ENCODE measurements around the gene CASTOR2. TPM values are rescaled to one million over a fixed set of nuclear protein-coding genes. Genes with fewer than 3 reads are reported as not detected.

Gene CASTOR2
- total RNA-seq, 2 experiments from 2014 or later = 2.5 TPM

DNA sequence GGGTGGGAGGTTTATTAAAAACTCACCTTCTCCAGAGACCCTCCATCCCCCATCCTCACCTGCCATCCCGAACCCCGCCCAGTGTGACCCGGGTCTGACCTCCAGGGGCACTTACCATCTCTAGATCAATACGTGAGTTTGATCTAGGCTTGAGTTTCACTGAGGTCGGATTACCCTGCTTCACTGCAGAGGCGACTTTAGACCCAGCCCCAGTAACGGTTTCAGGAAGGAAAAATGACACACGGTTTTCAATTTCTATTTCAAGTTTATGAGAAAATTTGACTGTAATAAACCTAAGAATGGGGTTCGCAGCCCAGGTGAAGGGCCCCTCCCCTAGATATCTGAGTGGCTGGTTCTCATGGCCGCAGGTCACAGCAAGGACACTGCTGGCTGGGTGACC, 76.0 kb downstream of the CASTOR2 start:
- Mint-ChIP-seq H3K36me3 (ENCODE audit: low read depth) (peaks cover 11% of the 10 kb centered on the region), H3K27me3 (no peaks in the 10 kb centered on the region), H3K4me3 (no peak overlapping the region), H3K27ac (no peak overlapping the region), H3K9me3 (ENCODE audit: low read depth) (no peaks in the 10 kb centered on the region), H3K4me1 (peaks cover 6% of the 10 kb centered on the region)
- CTCF ChIA-PET = no interaction called here
- peak; percentile 36 for ATAC-seq
- POLR2A ChIA-PET = no interaction called here
- intact Hi-C loops (cut with DNase I, micrococcal nuclease) = no loop called here
- no peak for DNase-seq

- intact Hi-C loops (cut with DNase I, micrococcal nuclease) = no loop called here
- no peaks in the 10 kb centered on the region for H3K27me3 Mint-ChIP-seq
- H3K4me1 Mint-ChIP-seq = peaks cover 6% of the 10 kb centered on the region
- no peaks in the 10 kb centered on the region for H3K9me3 Mint-ChIP-seq (ENCODE audit: low read depth)
- DNase-seq (no peak), ATAC-seq (no peak)
- no peak overlapping the region for H3K27ac Mint-ChIP-seq
- CTCF ChIA-PET = no interaction called here
- no peak overlapping the region for H3K4me3 Mint-ChIP-seq
- H3K36me3 Mint-ChIP-seq (ENCODE audit: low read depth) = peaks cover 14% of the 10 kb centered on the region
- POLR2A ChIA-PET = no interaction called here
Observed at GRCh38 chr7:75042286-75042685, 77.8 kb downstream of the CASTOR2 start.

DNA sequence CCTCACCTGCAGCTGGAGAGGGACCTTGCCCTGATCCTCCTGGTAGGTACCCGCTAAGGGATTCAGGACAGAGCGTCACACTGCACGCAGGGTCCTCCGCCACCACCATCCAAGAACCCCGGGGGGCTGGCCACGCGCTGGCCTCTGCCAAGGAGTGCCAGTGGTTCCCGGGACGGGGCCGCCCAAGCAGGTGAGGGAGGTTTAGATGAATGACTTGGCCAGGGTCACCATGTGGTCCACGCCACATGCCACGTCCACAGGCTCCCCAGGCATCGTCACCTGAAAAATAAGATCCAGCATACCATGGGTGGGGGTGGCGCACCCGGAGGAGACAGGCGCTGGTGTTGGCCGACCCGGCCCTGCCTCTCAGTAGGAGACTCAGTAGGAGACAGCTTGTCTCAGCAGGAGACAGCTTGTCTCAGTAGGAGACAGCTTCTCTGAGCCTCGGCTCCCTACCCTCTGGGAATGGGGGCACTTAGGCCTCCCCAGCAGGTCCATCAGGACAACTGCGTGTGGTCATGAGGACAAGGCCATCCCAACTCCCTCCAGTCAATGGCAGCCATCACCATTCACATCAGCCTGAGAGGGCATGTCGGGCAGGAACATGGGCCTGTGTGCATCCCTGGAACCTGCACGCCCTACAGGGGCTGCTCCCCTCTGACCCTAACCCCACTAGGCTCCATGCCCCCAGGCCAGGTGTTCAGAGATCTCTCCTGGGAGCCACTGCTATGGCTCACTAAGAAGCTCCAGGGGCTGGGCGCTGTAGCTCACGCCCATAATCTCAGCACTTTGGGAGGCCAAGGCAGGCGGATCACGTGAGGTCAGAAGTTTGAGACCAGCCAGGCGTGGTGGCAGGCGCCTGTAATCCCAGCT, 78.6 kb downstream of the CASTOR2 start:
- Mint-ChIP-seq H3K9me3 (ENCODE audit: low read depth) (no peaks in the 10 kb centered on the region), H3K4me3 (no peak overlapping the region), H3K27me3 (no peaks in the 10 kb centered on the region), H3K27ac (no peak overlapping the region), H3K36me3 (ENCODE audit: low read depth) (peaks cover 14% of the 10 kb centered on the region), H3K4me1 (peaks cover 6% of the 10 kb centered on the region)
- intact Hi-C loops (cut with DNase I, micrococcal nuclease) = no loop called here
- ATAC-seq (no peak), DNase-seq (no peak)
- ChIA-PET POLR2A (no interaction called here), CTCF (no interaction called here)

DNA sequence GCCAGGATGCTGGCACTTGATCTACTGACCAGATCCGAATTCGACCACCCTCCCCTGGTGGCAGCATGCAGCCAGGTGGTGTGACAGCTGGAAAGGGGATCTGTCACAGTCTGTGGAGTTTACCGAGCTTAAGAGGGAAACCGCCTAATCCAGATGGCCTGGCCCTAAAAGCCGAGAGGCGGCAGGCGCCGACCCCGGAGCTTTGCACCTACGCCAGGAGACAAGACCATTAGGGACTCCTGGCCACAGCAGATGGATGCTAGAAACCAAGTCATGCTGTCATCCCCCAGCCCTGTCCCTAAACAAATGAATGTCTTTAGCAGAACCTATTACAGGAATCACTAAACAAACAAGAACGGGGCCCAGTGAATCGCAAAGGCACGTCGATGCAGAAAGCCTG, 81.4 kb downstream of the CASTOR2 start:
- H3K4me3 Mint-ChIP-seq = no peak overlapping the region
- no peaks in the 10 kb centered on the region for H3K27me3 Mint-ChIP-seq
- no peak for ATAC-seq
- H3K4me1 Mint-ChIP-seq = peaks cover 3% of the 10 kb centered on the region
- intact Hi-C loops (cut with DNase I, micrococcal nuclease) = no loop called here
- peaks cover 25% of the 10 kb centered on the region for H3K36me3 Mint-ChIP-seq (ENCODE audit: low read depth)
- no peak for DNase-seq
- H3K27ac Mint-ChIP-seq = no peak overlapping the region
- ChIA-PET POLR2A (interaction anchor here (0.5 kb wide), 1 partner anchor 13 kb away, joined by 8 read pairs; no protein-coding TSS in a partner anchor), CTCF (no interaction called here)
- no peaks in the 10 kb centered on the region for H3K9me3 Mint-ChIP-seq (ENCODE audit: low read depth)

GRCh38 chr7:75048435-75049379, 84.2 kb downstream of the CASTOR2 start:
- CTCF ChIA-PET = interaction anchor here (0.6 kb wide), 1 partner anchor 30 kb away, joined by 3 read pairs; no protein-coding TSS in a partner anchor
- intact Hi-C loops (cut with DNase I, micrococcal nuclease) = no loop called here
- Mint-ChIP-seq H3K27ac (no peak overlapping the region), H3K27me3 (no peaks in the 10 kb centered on the region), H3K4me3 (no peak overlapping the region), H3K4me1 (no peaks in the 10 kb centered on the region), H3K9me3 (ENCODE audit: low read depth) (no peaks in the 10 kb centered on the region), H3K36me3 (ENCODE audit: low read depth) (peaks cover 25% of the 10 kb centered on the region)
- no peak for ATAC-seq
- POLR2A ChIA-PET = no interaction called here
- no peak for DNase-seq

DNA sequence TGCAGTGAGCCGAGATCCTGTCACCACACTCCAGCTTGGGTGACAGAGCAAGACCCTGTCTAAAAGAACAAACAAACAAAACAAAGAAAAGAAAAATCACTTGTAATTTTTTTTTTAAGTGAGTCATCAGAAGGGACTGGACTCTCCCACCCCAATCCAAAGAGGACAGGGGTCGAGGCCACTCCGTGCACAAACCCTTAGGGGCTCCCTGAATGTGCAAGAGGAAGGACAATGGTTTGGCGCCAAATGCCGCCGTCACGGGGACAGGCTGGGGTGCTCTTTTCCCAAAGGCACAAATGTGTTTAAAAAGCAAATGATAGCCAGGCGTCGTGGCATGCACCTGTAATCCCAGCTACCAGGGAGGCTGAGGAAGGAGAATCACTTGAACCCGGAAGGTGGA, 85.3 kb downstream of the CASTOR2 start:
- Mint-ChIP-seq H3K36me3 (ENCODE audit: low read depth) (peaks cover 22% of the 10 kb centered on the region), H3K27me3 (no peaks in the 10 kb centered on the region), H3K27ac (no peak overlapping the region), H3K4me1 (no peaks in the 10 kb centered on the region), H3K9me3 (ENCODE audit: low read depth) (no peaks in the 10 kb centered on the region), H3K4me3 (no peak overlapping the region)
- no peak for ATAC-seq
- intact Hi-C loops (cut with DNase I, micrococcal nuclease) = no loop called here
- no peak for DNase-seq
- POLR2A ChIA-PET = no interaction called here
- CTCF ChIA-PET = no interaction called here

DNA sequence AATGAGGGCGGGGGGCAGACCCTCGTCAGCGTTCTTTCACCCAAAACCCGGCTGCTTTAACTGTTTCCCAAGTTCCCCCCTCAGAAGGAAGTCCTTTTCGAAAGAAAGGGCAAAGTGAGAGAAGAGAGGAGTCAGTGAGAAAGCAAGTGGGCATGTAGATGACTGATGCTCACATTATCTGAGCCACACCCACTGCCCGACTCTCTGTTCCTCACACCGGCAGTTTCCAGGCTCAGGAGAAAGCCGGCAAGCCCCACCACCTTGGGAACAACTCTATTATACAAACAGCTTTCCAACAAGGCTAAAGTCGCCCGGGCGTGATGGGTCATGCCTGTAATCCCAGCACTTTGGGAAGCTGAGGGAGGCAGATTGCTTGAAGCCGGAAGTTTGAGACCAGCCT, 86.0 kb downstream of the CASTOR2 start:
- ChIA-PET POLR2A (no interaction called here), CTCF (no interaction called here)
- no peak overlapping the region for H3K4me3 Mint-ChIP-seq
- DNase-seq (no peak), ATAC-seq (no peak)
- H3K9me3 Mint-ChIP-seq (ENCODE audit: low read depth) = no peaks in the 10 kb centered on the region
- no peaks in the 10 kb centered on the region for H3K27me3 Mint-ChIP-seq
- intact Hi-C loops (cut with DNase I, micrococcal nuclease) = no loop called here
- H3K4me1 Mint-ChIP-seq = no peaks in the 10 kb centered on the region
- no peak overlapping the region for H3K27ac Mint-ChIP-seq
- H3K36me3 Mint-ChIP-seq (ENCODE audit: low read depth) = peaks cover 25% of the 10 kb centered on the region

DNA sequence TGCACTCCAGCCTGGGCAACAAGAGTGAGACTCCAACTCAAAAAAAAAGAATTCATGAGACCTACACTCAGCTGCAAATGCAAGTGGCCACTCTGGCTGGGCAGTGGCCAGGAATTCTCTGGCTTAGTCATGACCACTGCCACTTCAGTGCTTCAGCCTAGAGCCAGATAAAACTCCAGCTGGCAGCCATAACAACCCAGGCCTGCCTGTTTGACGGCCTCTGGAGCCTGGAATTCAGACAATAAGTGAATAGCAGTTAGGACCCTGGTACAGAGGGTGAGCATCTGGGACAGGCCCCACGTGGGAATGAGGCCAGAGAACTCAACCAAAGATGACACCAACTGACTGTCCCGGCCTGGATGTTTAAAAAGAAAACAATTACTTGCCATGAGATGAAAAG, 90.2 kb downstream of the CASTOR2 start:
- no peaks in the 10 kb centered on the region for H3K9me3 Mint-ChIP-seq (ENCODE audit: low read depth)
- ATAC-seq (no peak), DNase-seq (no peak)
- intact Hi-C loops (cut with DNase I, micrococcal nuclease) = no loop called here
- no peaks in the 10 kb centered on the region for H3K27me3 Mint-ChIP-seq
- H3K36me3 Mint-ChIP-seq (ENCODE audit: low read depth) = peaks cover 32% of the 10 kb centered on the region
- ChIA-PET POLR2A (no interaction called here), CTCF (no interaction called here)
- no peak overlapping the region for H3K4me3 Mint-ChIP-seq
- no peak overlapping the region for H3K27ac Mint-ChIP-seq
- no peaks in the 10 kb centered on the region for H3K4me1 Mint-ChIP-seq

DNA sequence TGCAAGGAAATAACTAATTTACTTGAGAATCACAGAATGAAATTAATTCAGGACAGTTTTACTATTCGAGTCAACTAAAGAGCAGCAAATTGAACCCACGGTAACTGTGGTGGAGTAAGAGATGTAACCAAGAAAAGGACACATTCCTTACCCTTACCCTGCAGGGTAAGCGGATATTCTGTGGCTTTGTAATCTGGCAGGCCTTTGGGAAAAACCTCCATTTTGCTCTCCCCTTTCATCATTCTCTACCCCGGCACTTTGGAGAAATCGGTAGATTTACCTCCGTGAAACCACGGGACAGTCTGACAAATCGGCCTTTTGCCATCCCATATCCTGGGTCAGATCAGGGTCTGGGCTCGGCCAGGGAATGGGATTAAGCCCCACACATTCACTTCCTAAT, 90.7 kb downstream of the CASTOR2 start:
- ChIA-PET POLR2A (no interaction called here), CTCF (no interaction called here)
- Mint-ChIP-seq H3K27ac (no peak overlapping the region), H3K4me1 (no peaks in the 10 kb centered on the region), H3K9me3 (ENCODE audit: low read depth) (no peaks in the 10 kb centered on the region), H3K36me3 (ENCODE audit: low read depth) (peaks cover 32% of the 10 kb centered on the region), H3K27me3 (no peaks in the 10 kb centered on the region), H3K4me3 (no peak overlapping the region)
- DNase-seq = no peak
- intact Hi-C loops (cut with DNase I, micrococcal nuclease) = no loop called here
- ATAC-seq = no peak

- intact Hi-C loops (cut with DNase I, micrococcal nuclease) = no loop called here
- POLR2A ChIA-PET = no interaction called here
- Mint-ChIP-seq H3K9me3 (ENCODE audit: low read depth) (no peaks in the 10 kb centered on the region), H3K27me3 (no peaks in the 10 kb centered on the region), H3K36me3 (ENCODE audit: low read depth) (peaks cover 29% of the 10 kb centered on the region), H3K4me3 (no peak overlapping the region), H3K27ac (no peak overlapping the region), H3K4me1 (no peaks in the 10 kb centered on the region)
- DNase-seq (no peak), ATAC-seq (no peak)
- CTCF ChIA-PET = no interaction called here
Observed at GRCh38 chr7:75055830-75056772, 91.6 kb downstream of the CASTOR2 start.

DNA sequence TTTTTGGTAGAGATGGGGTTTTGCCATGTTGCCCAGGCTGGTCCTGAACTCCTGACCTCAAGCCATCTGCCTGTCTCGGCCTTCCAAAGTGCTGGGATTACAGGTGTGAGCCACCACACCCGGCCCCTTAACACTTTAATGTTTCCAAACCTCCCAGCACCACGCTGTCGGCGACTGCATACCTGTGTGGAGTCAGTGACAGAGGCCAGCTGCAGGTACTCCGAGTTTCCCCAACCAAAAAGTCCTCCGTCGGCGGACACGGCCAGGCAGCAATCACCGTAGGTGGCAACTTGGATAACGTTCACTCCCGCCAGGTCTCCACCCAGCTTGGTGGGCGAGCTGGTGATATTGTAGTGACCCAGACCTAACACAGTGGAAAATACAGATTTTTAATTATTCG, 93.9 kb downstream of the CASTOR2 start:
- ATAC-seq (no peak), DNase-seq (no peak)
- Mint-ChIP-seq H3K4me3 (no peak overlapping the region), H3K27ac (no peak overlapping the region), H3K27me3 (no peaks in the 10 kb centered on the region), H3K9me3 (ENCODE audit: low read depth) (no peaks in the 10 kb centered on the region), H3K36me3 (ENCODE audit: low read depth) (peaks cover 38% of the 10 kb centered on the region), H3K4me1 (no peaks in the 10 kb centered on the region)
- ChIA-PET POLR2A (interaction anchor here (0.7 kb wide), 1 partner anchor 12 kb away, joined by 8 read pairs; no protein-coding TSS in a partner anchor), CTCF (no interaction called here)
- intact Hi-C loops (cut with DNase I, micrococcal nuclease) = no loop called here

Data from activated CD4-positive, alpha-beta T cell treated with anti-CD3 and anti-CD28 coated beads for 36 hours (primary cell).